KMS-11 (cell line): ENCODE results near the gene INTS2.

Experiments
- H2AFZ ChIP-seq: fragments of 200-600 bp; sonication (generic); 2 replicates; pipeline ENCODE4 v1.6.1; 2016; ENCODE audit warnings: antibody characterized with exemption, mixed run types, low read depth
- H3K27ac ChIP-seq: fragments of 200-600 bp; sonication (generic); 2 replicates; pipeline ENCODE4 v1.6.1; 2016; ENCODE audit warnings: mild to moderate bottlenecking, mixed run types
- H3K27me3 ChIP-seq: fragments of 200-600 bp; sonication (generic); 2 replicates; pipeline ENCODE4 v1.6.1; 2017; ENCODE audit warnings: mild to moderate bottlenecking, low read depth, mixed run types, moderate library complexity; ENCODE audit not compliant: insufficient read depth
- H3K36me3 ChIP-seq: fragments of 200-600 bp; sonication (generic); 2 replicates; pipeline ENCODE4 v1.6.1; 2017; ENCODE audit warnings: mild to moderate bottlenecking, mixed run types; ENCODE audit not compliant: insufficient read depth
- H3K4me1 ChIP-seq: fragments of 200-600 bp; sonication (generic); 2 replicates; pipeline ENCODE4 v1.6.1; 2016; ENCODE audit warnings: mild to moderate bottlenecking, low read depth, mixed run types; ENCODE audit not compliant: poor library complexity, severe bottlenecking
- H3K4me2 ChIP-seq: fragments of 200-600 bp; sonication (generic); 2 replicates; pipeline ENCODE4 v1.7.0; 2016; ENCODE audit warnings: mild to moderate bottlenecking, mixed run types
- H3K4me3 ChIP-seq: fragments of 200-600 bp; sonication (generic); IDR thresholded peaks from 2 replicates; pipeline ENCODE4 v1.6.1; 2017; ENCODE audit warnings: low read depth, low read length, mixed read lengths; ENCODE audit not compliant: insufficient read depth
- H3K79me2 ChIP-seq: fragments of 200-600 bp; sonication (generic); 2 replicates; pipeline ENCODE4 v1.6.1; 2016; ENCODE audit warnings: low read depth, mixed run types; ENCODE audit not compliant: insufficient read depth
- H3K9ac ChIP-seq: fragments of 200-600 bp; sonication (generic); 2 replicates; pipeline ENCODE4 v1.6.1; 2016; ENCODE audit warnings: mild to moderate bottlenecking, mixed run types
- H4K20me1 ChIP-seq: fragments of 200-600 bp; sonication (generic); 2 replicates; pipeline ENCODE4 v1.6.1; 2016; ENCODE audit warnings: mild to moderate bottlenecking, mixed run types; ENCODE audit not compliant: insufficient read depth
- TF ChIP-seq, protein P1 (sequence below): fragments of 200-600 bp; sonication (generic); conservative IDR thresholded peaks from 2 replicates; pipeline ENCODE4 v1.6.1; 2017; ENCODE audit warnings: low read depth, mild to moderate bottlenecking, antibody characterized with exemption, low read length, moderate library complexity, mixed read lengths

Gene INTS2

GRCh38 chr17:61846761-61847375 lies 80.9 kb downstream of the INTS2 start:
- Histone ChIP-seq H3K27ac (no peak overlapping the region), H2AFZ (no peak overlapping the region), H3K27me3 (no peaks in the 10 kb centered on the region), H3K4me3 (no peak overlapping the region), H3K4me2 (no peak overlapping the region), H3K79me2 (no peaks in the 10 kb centered on the region), H3K4me1 (no peaks in the 10 kb centered on the region), H3K36me3 (no peaks in the 10 kb centered on the region), H3K9ac (no peak overlapping the region), H4K20me1 (no peaks in the 10 kb centered on the region)
- TF ChIP-seq, protein P1, sequence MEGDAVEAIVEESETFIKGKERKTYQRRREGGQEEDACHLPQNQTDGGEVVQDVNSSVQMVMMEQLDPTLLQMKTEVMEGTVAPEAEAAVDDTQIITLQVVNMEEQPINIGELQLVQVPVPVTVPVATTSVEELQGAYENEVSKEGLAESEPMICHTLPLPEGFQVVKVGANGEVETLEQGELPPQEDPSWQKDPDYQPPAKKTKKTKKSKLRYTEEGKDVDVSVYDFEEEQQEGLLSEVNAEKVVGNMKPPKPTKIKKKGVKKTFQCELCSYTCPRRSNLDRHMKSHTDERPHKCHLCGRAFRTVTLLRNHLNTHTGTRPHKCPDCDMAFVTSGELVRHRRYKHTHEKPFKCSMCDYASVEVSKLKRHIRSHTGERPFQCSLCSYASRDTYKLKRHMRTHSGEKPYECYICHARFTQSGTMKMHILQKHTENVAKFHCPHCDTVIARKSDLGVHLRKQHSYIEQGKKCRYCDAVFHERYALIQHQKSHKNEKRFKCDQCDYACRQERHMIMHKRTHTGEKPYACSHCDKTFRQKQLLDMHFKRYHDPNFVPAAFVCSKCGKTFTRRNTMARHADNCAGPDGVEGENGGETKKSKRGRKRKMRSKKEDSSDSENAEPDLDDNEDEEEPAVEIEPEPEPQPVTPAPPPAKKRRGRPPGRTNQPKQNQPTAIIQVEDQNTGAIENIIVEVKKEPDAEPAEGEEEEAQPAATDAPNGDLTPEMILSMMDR = no peak

GRCh38 chr17:61846088-61846487 lies 81.7 kb downstream of the INTS2 start:
- H3K4me3 ChIP-seq = no peak overlapping the region
- TF ChIP-seq, protein P1 = no peak
- no peak overlapping the region for H2AFZ ChIP-seq
- H3K9ac ChIP-seq = no peak overlapping the region
- H3K27ac ChIP-seq = no peak overlapping the region
- H4K20me1 ChIP-seq = no peaks in the 10 kb centered on the region
- H3K4me1 ChIP-seq = no peaks in the 10 kb centered on the region
- no peak overlapping the region for H3K4me2 ChIP-seq
- H3K79me2 ChIP-seq = no peaks in the 10 kb centered on the region
- no peaks in the 10 kb centered on the region for H3K36me3 ChIP-seq
- H3K27me3 ChIP-seq = no peaks in the 10 kb centered on the region

DNA sequence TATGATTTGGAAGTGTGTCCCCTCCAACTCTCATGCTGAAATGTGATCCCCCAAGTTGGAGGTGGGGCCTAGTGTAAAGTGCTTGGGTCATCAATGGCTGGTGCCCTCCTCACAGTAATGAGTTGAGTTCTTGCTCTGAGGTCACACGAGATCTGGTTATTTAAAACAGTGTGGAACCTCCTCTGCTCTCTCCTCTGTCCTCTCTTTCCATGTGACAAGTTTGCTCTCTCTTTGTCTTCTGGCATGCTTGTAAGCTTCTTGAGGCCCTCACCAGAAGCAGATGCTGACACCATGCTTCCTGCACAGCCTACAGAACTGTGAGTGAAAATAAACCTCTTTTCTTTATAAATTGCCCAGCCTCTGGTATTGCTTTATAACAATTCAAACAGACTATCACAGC lies 84.3 kb downstream of the INTS2 start:
- H3K4me1 ChIP-seq = no peaks in the 10 kb centered on the region
- no peaks in the 10 kb centered on the region for H3K36me3 ChIP-seq
- H3K4me2 ChIP-seq = no peak overlapping the region
- no peaks in the 10 kb centered on the region for H4K20me1 ChIP-seq
- H3K9ac ChIP-seq = no peak overlapping the region
- H3K27me3 ChIP-seq = no peaks in the 10 kb centered on the region
- TF ChIP-seq, protein P1 = no peak
- no peak overlapping the region for H3K4me3 ChIP-seq
- no peak overlapping the region for H2AFZ ChIP-seq
- no peaks in the 10 kb centered on the region for H3K79me2 ChIP-seq
- H3K27ac ChIP-seq = no peak overlapping the region

GRCh38 chr17:61842899-61843298 lies 84.9 kb downstream of the INTS2 start:
- H3K27me3 ChIP-seq = no peaks in the 10 kb centered on the region
- TF ChIP-seq, protein P1 = no peak
- H3K9ac ChIP-seq = no peak overlapping the region
- no peak overlapping the region for H3K4me3 ChIP-seq
- no peak overlapping the region for H3K27ac ChIP-seq
- no peak overlapping the region for H2AFZ ChIP-seq
- H3K79me2 ChIP-seq = no peaks in the 10 kb centered on the region
- H4K20me1 ChIP-seq = no peaks in the 10 kb centered on the region
- no peaks in the 10 kb centered on the region for H3K36me3 ChIP-seq
- H3K4me1 ChIP-seq = no peaks in the 10 kb centered on the region
- no peak overlapping the region for H3K4me2 ChIP-seq
